ENCODE measurements around the gene CENPB.
"Not testable (repeated sequence)": the region's sequence is repeated elsewhere in the genome, so short reads cannot be mapped to it uniquely, and the experiment has no call there.

The CENPB gene

DNA sequence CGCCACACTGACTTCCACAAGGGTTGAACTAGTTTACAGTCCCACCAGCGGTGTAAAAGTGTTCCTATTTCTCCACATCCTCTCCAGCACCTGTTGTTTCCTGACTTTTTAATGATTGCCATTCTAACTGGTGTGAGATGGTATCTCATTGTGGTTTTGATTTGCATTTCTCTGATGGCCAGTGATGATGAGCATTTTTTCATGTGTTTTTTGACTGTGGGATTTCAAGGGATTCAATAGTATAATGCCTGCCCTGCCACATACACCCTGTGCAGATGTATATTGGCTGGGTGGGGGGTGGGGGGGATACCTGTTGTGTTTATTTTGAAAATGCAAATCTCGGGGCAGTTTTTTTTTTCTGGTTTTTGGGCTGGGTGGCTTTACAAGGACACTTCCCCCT is 7.6 kb upstream of the CENPB start:
- not testable (repeated sequence) for DNase-seq (ENCODE audit: low read depth in 2 of 3, low spot score in 1 of 3)

- not testable (repeated sequence) for DNase-seq (ENCODE audit: low read depth in 2 of 3, low spot score in 1 of 3)
Measured at GRCh38 chr20:3789201-3789600, 2.7 kb upstream of the CENPB start.

- no peak for DNase-seq (ENCODE audit: low read depth in 2 of 3, low spot score in 1 of 3)
Measured at GRCh38 chr20:3788685-3789155, 2.2 kb upstream of the CENPB start.

DNA sequence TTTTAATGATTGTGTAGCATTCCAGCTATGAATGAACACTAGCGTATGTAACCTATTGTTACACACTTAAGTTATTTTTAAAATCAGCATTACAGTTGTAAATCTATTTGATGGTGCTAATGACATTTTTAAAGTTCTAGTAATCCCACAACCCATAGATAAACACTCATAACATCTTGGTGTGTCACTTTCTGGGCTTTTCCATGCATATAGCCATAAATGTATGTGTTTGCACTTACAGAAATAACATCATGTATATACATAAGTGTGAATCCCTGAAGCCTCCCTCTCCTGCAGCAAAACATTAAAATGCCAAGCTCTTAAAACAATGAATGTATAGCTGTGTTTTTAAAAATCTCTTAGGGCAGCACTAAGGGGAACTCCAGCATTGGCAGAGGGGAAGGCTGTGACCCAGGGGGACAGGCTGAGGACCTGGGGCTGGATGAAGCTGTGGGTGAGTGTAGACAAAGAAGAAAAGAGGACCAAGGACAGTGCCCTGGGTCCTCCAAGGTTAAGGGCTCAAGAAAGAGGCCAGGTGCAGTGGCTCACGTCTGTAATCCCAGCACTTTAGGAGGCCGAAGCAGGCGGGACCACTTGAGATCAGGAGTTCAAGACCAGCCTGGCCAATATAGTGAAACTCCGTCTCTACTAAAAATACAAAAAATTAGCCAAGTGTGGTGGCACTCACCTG is 929 bp upstream of the CENPB start:
- DNase-seq (ENCODE audit: low read depth in 2 of 3, low spot score in 1 of 3), result no peak

DNA sequence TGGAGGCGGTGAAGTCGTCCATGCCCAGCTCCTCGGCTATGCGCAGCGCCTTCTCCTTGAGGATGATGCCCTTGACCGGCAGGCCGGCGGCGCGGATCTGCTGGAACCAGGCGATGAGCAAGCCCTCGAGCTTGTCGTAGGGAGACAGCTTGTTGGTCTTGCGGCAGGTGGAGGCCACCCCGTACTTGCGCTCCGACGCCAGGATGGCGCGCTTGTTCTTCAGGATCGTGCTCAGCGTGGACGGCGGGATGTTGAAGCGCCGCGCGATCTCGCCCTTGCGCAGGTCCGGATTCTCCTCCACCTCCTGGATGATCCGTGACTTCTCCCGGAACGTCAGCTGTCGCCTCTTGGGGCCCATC is 435 bp downstream of the CENPB start:
- no peak for DNase-seq (ENCODE audit: low read depth in 2 of 3, low spot score in 1 of 3)

DNA sequence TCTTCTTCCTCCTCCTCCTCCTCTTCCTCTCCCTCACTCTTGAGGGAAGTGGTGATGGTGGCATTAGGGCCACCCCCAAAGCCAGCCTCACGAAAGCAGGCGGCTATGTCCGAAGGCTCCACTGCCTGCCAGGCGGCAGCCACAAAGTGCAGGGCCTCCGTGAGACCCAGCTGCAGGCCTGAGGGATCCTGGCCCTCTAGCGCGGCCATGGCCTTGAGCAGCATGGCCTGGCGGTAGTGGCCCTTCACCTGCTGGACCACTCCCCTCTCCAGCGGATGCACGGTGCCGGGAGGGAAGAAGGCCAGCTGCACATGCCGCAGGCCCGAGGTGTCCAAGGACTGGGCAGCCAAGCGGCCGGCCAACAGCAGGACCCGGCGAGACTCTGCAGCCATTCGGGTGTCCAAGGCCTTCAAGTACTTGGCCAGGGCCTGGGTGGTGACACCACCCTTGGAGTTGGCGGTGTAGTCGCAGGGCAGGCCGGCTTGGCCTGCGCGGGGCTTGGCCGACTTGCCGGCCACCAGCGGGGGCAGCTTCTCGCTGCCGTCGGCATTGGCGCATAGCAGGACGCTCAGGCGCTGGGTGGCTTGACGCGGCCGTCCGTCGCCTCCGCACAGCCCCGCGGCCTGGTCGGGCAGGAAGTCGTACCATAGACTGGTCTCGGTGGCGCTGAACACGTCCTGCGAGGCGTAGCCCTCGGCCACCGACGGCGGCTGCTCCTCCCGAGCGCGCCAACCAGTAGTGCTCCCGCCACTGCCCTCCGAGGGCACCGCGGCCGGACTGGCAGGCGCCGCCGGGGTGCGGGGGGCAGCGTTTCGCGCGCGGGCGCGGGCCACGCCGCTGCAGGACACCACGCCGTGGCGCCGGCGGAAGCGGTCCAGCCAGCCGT is 1.1 kb downstream of the CENPB start:
- no peak for DNase-seq (ENCODE audit: low read depth in 2 of 3, low spot score in 1 of 3)

DNA sequence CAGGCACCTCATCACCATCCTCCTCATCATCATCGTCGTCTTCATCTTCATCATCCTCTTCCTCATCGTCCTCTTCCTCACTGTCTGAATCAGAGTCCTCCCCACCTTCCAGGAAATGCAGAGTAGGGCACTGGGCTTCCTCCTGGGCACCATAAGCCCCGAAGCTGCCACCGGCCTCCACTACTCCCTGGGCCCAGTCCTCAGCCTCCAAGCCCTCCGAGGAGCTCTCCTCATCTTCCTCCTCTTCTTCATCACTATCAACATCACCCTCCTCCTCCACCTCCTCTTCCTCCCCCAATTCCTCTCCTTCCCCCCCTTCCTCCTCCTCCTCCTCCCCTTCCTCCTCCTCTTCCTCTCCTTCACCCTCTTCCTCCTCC is 1.7 kb downstream of the CENPB start:
- DNase-seq (ENCODE audit: low read depth in 2 of 3, low spot score in 1 of 3), result no peak

DNA sequence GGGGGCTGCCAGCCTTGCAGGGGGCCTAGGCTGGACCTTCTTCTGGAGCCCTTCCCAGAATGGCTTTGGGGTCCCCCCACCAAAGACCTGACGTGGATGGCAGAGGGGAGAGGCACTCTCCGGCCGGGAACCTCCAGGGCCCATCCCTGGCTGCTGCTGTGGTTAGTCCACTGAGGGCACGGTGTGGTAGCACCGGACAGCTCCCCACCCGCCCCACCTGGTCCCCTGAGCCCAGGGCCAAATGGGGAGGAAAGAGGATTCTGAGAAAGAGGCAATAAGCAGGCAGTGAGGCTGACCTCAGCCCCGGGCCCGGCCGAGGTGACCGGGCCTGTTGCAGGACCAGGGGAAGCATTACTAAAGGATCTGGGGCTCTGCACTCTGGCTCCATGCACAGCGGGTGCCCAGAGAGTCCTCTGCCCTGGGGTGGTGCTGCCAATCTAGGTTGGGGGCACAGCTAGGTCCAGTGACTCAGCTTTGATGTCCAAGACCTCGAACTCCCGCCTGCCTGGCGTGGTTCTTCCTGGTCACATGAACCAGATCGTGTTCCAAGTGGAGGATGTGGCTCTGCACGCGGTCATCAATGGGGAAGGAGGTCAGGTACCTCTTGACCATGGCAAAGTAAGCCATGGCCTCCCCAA is 2.2 kb downstream of the CENPB start:
- no peak for DNase-seq (ENCODE audit: low read depth in 2 of 3, low spot score in 1 of 3)

GRCh38 chr20:3783511-3784195 is 2.9 kb downstream of the CENPB start:
- no peak for DNase-seq (ENCODE audit: low read depth in 2 of 3, low spot score in 1 of 3)

GRCh38 chr20:3783068-3783489 is 3.5 kb downstream of the CENPB start:
- DNase-seq (ENCODE audit: low read depth in 2 of 3, low spot score in 1 of 3), result no peak

DNA sequence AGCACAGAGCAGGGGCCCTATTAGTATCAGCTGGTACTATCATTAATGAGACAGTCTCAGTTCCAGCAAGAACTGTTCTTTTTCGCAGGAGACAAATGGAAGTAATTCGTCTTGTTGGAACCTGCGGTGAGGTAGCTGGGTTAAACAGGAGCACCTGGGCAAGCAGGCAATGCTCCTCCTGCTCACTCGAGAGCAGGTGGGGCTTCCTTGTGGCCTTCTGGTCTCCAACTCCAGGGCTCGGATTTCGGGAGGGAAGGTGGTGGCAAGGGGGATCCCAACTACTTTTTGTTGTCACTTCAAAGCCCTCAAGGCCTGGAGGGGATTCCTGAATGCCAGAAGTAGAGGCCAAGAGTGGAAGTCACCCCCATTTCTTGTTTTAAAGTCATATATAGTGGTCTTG is 3.9 kb downstream of the CENPB start:
- DNase-seq (ENCODE audit: low read depth in 2 of 3, low spot score in 1 of 3), result no peak

GRCh38 chr20:3781153-3781910 is 5.2 kb downstream of the CENPB start, which contains the start of gene SPEF1:
TSS of gene SPEF1 (minus strand) at chr20:3781448. CDS start at chr20:3781287, 161 bp downstream.
- DNase-seq (ENCODE audit: low read depth in 2 of 3, low spot score in 1 of 3), result peak in 2 of 3 donors; percentile 43 to 52

DNA sequence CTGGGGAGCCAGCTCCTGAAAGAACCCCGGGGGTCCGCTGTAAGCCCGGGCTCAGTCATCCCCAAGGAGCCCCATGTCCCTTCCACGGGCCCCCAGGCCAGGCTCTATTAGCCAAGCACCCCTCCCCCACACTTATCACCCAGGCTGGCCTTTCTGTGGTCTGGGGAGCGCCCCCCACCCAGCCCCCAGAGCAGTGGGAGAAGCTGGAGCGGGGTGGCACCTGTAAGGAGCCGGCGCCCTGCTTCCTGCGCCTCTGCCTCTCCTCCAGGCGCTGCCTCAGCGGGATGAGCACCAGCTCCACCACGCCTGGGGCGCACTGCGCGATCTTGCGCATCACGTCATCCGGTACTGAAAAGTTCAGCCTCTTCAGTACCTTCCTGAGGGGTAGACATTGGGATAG is 7.6 kb downstream of the CENPB start:
- DNase-seq (ENCODE audit: low read depth in 2 of 3, low spot score in 1 of 3), result no peak

- peak in 2 of 3 donors; percentile 47 to 55 for DNase-seq (ENCODE audit: low read depth in 2 of 3, low spot score in 1 of 3)
Measured at GRCh38 chr20:3777716-3778629, 8.6 kb downstream of the CENPB start.

GRCh38 chr20:3777381-3777715 is 9.2 kb downstream of the CENPB start:
- DNase-seq (ENCODE audit: low read depth in 2 of 3, low spot score in 1 of 3), result no peak

DNA sequence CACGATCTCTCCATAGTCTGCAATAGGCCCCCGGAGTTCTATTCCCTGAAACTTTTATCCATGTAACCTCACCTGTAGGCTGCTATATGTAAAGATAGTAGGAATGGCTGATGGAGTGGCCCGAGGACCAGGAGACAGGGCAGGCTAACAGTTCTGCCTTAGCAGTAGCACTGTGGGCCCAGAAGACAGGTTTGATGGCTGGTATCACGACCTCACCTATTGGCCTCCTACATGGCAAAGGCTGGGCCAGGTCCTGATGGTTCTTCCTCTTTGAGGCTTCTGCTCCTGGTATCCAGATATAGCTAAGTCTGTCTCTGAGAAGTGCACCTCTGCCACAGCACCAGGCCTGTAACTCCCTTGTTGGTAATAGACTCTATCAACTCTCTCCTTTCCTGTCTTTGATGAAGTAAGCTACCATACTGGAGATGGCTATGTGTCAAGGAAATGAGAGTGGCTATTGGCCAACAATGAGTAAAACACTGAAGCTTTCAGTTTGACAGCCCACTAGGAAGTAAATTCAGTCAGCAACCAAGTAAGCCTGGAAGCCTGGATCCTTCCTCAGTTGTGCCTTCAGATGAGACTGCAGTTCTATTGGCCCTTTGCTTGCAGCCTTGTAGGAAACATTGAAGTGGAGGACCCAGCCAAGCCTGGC is 11.0 kb downstream of the CENPB start:
- no peak for DNase-seq (ENCODE audit: low read depth in 2 of 3, low spot score in 1 of 3)

GRCh38 chr20:3771552-3772058 is 14.9 kb downstream of the CENPB start:
- DNase-seq (ENCODE audit: low read depth in 2 of 3, low spot score in 1 of 3), result no peak

GRCh38 chr20:3768342-3769130 is 18.0 kb downstream of the CENPB start:
- DNase-seq (ENCODE audit: low read depth in 2 of 3, low spot score in 1 of 3), result peak; percentile 49 to 72 (median 71)

Data from stimulated activated CD4-positive, alpha-beta T cell treated with anti-CD3 and anti-CD28 coated beads, Interleukin-12 subunit alpha, Interleukin-12 subunit beta, amount 100 ng/mL, for 48 hours (primary cell).